GM21825 (cell line): ENCODE data around the gene DPYSL4.

ENCODE experiments used
- ATAC-seq: cut with Tn5 transposase; IDR thresholded peaks from one replicate; pipeline ENCODE4 v1.9.1; 2021; ENCODE audit warnings: mild to moderate bottlenecking, moderate library complexity; ENCODE audit not compliant: unreplicated experiment

Gene DPYSL4

DNA sequence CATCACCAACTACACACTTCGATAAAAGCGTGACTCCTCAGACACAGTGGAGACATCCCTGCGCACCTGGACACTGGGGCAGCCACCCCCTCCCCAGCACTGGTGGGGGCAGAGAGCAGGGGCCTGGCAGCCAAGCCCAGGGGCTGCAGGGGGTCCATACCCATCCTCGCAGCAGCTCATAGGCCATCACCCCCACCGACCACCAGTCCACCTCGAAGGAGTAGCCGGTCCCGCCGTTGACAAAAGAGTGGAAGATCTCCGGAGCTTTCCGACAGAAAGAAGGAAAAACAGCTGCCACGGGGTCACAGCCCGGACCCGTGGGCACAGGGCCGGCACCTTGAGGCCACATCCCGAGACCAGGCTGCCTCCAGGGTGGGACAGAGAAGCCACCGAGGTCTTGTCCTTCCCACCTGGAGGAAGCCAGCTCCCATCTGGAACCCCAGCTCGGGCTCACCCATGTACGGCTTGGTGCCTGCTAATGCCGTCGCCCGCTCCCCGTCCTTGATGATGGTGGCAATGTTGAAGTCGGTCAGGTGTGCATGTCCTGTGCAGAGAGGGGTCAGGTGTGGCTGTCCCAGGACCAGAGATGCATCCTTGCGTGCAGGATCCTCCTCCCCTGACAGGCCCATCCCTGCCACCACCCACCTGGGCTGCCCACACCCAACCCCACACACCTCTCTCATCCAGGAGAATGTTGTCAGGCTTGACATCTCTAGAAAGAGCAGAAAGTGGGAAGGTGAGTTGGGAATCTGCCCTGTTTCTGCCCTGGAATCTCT, 38.5 kb downstream of the DPYSL4 start:
- ATAC-seq, result no peak

DNA sequence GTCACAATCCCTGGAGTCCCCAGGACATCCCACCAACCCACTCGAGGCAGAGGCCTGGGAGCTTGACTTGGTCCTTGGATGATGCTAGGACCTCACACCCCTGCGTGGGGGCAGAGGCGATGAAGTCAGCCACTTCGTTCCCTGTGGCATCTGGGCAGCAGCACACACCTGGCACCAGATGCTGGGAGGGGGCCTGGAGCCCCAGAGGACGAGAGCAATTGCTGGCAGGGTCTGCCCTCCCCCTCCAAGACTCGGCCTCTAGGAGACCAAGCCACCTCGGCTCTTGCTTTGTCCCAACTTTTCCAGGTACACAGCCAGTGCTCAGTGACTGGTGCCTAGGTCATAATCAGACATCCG, 39.1 kb downstream of the DPYSL4 start:
- ATAC-seq, result no peak

DNA sequence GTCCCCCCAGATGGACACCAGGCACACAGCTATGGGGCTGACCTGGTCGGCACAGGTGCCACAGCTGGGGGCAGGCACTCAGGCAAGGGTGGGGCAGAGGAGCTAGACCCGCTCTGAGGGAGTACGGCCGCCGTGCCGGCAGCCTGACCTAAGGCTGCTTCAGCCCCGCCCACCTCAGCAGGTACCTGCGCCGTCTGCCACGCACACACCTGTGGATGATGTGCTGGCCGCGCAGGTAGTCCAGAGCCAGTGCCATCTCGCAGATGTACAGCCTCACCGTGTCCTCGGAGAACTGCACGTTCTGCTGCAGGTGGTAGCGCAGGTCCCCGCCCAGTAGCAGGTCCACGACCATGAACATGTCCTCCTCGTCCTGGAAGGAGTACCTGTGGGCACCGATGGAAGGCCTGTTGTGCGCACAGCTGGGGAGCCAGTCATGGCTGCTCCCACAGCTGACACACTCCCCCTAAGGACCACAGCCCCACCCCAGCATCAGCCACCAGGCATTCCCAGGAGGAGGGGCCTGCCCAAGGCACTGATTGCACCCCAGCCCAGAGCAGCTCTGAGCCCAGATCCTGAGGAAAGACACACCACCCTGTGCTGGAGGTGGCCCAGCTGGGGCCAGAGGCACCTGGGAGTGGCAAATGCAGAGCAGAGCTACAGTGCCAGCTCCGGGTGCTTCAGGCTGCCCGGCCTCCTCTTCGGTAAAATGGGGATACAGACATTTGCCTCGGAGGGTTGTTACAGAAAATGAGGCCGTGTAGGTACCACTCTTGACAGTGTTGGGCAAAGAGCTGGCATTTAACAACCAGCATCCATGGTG, 40.0 kb downstream of the DPYSL4 start:
- no peak for ATAC-seq

DNA sequence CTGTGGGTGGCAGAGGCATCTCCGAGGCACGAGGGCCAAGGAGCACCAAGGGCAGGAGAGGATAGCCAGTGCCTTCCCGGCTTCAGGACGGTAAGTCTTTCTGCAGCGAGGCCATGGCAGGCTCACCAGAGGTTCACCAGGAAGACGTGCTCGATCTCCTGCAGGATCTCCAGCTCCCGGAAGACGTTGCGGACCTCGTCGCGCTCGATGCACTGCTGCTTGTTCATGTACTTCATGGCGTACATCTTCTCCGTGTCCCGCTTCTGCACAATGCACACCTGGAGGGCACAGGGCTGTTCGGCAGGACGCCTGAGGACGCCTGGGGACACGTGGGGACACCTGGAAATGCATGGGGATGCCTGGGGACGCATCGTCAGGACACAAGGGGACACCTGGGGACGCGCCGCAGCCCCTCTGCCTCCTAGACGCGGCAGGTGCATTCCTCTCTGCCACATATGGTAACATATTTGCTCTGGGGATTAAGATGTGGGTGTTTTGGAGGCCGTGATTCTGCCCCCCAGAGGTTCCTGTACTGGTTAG, 41.2 kb downstream of the DPYSL4 start:
- no peak for ATAC-seq

DNA sequence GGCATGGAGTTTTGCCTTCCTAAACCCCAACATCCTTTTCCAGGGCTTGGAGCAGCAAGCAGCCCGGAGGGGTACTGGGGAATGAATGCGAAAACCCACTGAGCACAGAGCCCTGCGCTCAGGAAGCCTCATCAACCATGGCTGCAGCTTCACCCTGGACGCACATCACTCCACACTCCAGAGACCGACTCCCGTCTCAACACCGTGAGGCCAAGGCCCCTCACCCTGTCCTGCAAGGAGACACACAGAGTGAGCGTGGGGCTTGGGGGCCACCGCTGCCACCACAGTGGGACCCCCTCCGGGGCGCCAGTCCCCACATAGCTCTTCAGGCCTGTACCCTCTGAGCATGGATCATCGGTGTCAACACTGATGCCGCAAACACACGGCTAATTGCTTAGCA, 41.9 kb downstream of the DPYSL4 start:
- ATAC-seq, result no peak

DNA sequence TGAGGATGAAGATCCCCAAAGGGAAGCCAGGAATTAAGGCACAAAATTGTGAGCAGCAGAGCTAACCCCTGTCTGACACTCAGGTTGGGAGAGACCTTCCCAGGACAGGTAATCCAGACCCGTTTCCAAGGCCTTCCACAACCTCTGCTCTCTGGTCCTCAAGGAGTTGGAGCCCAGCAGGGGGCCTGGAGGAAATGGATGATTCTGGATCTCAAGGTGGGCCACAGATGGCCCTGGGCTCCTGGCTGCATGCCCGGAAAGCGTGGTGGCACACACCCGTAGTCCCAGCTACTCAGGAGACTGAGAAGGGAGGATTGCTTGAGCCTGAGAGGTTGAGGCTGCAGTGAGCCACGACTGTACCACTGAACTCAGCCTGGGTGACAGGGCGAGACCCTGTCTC, 42.3 kb downstream of the DPYSL4 start:
- ATAC-seq, result no peak

DNA sequence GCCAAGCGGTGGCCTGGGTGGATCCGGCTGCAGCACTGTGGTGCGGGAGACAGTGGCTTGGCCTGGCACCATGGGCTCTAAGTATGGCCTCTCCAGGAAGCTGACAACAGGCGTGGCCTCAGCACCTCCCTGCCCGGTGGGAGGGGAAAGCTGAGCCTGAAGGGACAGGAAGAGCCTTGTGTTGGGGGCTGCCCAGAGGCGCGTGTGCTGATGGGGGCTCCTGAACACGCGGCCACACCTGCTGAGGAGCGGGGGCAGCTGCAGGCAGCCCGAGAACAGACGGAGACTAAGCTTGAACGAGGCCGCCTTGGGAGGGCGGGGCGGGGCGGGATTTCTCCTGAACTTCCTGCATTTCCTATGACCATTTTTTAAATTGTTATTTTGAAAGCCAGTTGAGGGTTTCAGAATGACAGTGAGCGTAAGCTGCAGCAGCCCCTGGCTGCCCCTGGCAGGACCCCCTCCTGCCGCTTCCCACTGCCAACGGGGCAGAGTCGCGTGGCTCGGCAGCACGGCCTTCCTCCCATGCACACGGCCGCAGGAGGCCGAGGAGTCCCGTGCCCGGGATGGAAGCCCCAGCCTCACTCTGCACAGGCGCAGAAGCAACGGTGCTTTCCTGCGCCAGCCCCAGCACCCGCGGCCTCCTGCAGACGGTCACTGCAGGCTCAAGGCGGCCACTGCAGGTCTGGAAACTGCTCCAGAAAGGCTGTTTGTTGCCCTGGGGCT, 43.2 kb downstream of the DPYSL4 start:
- ATAC-seq, result peak; percentile 63

DNA sequence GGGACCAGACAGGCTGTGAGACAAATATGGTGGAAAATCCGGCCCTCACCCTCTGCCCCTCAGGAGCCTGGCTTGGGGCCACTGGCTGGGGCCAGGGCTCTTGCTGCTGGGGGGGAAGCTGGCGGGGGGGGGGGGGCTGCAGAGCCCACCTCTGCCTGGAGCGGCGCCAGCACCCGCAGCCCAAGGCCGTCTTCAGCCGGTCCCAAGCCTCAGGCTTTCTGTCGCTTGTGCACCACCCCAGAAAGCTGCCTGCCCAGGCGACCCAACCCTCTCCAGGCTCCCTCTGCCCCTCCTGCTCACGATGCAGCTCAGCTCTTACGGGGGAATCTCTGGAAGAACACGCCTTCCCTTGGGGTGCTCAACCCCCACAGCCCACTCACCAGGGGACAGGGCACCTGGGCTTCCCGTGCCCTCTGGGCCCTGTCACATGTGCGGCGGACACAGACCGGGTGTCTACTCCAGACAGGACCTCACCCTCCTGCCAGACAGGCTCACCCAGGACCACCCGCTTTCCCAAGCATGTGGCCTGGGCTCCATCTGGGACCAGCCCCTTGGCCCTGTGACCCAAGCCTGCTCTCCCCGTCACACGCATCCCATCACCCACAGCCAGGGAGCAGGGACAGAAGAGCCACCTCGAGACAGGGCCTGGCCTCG, 43.9 kb downstream of the DPYSL4 start:
- no peak for ATAC-seq

DNA sequence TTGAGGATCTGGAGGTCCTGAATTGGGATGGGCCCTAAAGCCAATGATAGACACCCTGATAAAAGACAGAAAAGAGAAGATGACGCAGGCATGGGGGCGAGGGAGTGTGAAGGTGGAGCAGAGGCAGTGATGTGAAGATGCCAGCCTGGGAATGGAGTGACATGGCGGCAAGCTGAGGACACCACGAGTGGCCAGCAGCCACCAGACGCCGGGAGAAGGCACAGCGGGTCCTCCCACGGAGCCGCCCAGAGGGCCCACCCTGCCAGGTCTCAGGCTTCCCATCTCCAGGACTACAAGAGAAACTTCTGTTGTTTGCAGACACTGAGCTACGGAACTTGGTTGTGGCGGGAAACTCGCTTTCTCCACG, 44.9 kb downstream of the DPYSL4 start:
- no peak for ATAC-seq

DNA sequence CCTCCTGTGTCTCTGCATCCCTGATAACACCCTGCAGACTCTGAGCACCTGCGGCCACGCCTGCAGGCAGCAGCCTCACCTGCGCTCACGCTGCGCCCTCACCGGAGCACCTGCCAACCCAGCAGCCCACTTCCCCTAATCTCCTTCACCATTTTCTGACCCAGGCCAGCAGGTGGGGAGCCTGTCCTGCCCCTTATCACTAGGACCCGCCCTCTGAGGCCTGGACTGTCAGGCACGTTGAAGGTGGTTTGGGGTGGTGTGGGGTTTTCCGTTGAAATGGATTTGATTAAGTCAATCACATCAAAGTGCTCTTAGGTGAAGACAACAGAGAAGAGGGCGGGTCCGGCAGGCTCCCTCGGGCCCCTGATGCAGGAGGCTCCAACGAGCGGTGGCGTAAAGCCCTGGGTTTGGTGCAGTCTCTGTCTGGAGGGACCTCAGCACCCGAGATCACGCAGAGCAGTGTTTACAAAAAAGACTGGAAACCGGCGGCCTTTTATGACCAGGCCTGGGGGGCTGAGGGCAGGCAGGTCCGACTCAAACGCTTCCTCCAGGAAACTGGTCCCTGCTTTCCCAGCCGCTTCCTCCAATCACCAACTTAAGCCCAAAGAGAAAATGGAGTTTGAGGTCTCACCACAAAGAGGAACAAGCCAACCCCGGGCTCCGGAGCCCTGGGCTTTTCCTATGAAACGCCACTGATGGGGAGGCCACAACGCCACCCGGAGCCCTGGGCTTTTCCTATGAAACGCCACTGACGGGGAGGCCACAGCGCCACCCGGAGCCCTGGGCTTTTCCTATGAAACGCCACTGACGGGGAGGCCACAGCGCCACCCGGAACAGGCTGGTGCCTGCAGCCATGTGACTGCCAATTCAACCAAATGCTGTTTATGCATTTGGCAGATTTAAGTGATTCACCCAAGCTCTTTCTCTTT, 45.5 kb downstream of the DPYSL4 start:
- ATAC-seq, result no peak

DNA sequence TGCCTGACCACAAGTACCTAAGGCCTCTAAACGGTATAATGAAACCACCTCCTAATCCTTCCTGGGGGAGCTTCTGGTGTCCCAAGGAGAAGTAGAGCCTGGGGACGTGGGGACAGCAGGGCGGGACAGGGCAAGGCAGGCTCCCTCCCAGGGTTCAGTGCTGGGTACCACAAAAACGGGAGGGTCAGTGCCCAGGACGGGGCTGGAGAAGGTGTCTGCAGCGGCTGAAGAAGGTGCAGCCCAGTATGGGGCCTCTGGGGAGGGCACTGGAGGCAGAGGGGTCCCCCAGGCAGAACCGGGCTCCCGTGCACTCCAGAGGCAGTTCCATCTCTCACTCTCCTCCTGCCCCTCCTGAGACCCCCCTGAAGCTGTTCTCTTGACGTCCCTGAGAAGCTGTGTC, 46.2 kb downstream of the DPYSL4 start:
- ATAC-seq, result no peak

DNA sequence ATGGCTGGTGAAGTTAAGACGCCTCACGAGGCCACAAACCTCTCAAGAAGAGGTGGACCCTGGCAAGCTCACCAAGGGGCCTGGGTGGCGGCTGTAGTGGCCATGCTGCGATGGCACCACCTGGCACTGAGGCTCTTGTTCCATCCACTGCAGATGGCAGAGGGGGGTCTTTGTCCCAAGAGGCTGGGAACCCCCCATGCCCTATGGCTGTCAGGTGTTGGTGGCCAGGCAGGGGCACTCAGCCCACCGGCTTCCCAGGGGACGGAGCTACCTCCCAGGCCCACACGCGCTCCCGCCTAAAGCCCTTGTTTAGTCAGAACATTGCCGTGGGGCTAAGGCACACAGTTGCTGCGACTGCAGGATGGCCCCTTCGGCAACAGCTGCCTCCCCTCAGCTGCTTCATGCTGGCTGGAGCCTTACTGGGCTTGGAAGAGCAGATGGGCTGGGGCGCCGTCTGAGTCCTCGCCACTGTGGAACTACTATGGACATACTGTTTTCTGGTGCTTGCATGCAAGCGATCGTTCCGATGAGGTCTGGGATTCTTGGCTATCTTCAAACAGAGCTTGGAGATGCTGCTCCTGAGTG, 46.8 kb downstream of the DPYSL4 start:
- ATAC-seq, result no peak

DNA sequence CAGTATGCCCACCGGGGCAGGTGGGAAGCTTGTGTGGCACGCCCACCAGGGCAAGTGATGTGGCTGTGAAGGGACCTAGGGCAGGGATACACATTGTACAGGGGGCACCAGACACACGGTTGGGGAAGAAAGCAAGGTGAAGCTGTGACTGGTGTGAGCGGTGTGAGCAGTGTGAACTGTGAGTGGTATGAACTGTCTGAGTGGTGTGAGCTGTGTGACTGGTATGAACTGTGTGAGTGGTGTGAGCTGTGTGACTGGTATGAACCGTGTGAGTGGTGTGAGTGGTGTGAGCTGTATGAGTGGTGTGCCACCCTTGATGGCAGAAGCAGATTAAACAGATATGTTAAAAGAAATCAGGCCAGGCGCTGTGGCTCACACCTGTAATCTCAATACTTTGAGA, 48.1 kb downstream of the DPYSL4 start:
- no peak for ATAC-seq

DNA sequence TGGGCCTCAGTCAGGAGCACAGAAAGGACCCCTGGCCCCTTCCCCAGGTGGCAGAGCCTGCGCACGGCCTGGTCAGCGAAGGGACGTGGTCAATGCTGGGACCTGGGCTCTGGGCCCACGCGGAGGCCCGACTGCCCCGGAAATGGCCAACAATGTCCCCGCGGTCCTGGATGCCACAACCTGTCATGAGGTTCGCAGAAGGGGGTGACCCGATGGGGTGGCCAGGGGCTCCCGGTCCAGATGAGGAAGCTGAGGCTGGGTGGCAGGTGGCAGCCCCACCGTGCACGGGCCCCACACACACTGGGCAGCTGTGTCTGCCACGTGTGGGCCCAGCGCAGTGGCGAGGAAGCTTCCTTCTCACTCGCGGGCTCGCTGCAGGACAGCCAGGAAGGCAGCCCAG, 49.4 kb downstream of the DPYSL4 start:
- ATAC-seq, result no peak

DNA sequence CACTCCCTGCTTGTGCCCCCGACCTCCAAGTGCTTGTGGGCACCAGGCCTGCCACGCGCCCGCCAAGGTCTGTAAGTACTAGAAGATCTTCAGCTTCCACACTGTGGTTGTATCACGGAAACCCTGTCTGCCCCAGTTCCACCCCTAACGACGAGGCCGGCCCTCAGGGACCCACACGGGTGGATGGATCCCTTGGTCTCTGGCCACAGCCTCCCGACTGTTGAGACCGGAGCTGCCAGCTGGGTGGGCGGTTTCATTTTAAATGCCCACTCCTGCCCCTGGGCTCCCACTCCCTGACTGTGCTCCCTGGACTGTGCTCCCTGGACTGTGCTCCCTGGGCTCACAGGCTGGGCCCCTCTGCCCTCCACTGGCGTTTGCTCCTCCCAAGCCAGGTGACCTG, 50.1 kb downstream of the DPYSL4 start:
- no peak for ATAC-seq

DNA sequence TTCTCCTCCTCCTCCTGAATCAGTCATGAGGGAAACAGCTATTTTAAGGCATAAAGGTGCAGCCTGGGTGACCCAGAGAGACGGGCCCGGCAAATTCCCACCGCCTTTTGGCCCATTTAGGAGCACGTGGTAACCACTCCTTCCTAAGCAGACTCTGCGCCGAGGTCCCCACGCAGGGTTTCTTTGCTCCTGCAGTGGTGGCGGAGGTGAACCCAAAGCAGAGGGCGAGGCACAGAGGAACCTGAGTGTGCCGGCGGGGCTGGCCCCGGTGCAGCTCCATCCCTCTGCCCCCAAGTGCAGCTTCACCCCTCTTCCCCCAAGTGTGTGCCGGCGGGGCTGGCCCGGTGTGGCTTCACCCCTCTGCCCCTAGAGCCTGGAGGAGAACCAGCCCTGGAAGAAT, 50.6 kb downstream of the DPYSL4 start:
- no peak for ATAC-seq

DNA sequence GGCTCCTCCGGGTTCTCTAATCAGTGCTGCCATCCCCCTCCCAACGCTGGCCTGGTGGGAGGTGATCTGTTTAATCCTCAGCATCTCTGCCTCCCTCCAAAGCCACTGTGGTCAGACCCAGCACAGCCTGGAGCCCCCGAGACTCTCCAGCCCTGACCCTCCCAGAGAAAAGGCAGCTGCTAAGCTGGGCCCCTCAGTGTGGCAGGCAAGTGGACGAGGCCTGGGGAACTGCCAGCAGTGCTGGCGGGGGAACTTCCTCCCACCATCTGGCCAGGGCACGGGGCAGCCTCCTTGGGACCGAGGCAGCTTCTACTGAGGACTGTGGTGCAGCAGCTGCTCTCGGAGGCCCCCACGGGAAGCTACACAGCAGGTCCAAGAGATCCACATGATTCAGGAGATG, 51.1 kb downstream of the DPYSL4 start:
- ATAC-seq, result no peak

DNA sequence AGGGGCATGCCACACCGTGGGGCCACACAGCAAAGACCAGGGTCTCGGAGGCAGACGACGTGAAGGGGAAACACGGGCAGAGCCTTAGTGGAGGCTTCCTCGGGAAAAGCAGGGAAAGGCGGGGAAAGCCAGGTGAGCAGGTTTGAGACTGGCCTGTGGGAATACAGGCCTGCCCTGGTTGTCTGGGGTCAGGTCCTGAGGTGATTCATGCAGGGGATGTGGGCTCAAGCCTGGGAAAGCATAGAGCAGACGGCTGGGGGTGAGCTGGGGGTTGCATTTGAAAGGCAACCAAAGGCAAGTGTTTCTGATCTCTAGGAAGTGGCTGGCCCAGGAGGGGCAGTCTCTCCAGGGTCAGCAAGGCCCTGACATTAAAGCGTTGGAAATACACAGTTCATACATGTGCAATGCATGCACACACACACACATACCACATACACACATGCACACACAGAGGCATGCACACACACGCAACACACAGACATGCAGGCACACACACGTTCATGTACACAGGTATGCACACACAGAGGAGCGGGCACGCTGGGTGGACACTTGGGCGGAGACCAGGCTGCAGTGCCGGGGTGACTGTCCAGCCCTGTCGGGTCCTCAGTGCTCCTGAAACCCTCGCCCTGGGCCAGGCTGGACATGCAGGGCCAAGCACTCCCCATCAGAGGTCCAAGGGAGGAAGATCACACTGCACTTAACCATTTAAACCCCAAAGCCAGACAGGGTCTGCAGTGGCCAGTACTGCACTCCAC, 51.8 kb downstream of the DPYSL4 start:
- ATAC-seq, result no peak
